Right lobe of liver (tissue), 4 donors: ENCODE data around the gene WASHC4.

Experiments
- POLR2A ChIP-seq: fragments of 450-650 bp; IDR thresholded peaks from one replicate; pipeline ENCODE4 v1.6.1; 2017; ENCODE audit warnings: antibody characterized with exemption, mild to moderate bottlenecking
- TF ChIP-seq, protein P1 (sequence below), 4 donors: fragments of 200-600 bp in 3 of 4; fragments of 450-650 bp in 1 of 4; IDR thresholded peaks; one replicate each; pipeline versions ENCODE4 v1.5.1 to v1.8.0; 2016 to 2022; ENCODE audit warnings: antibody characterized with exemption in 4 of 4, mild to moderate bottlenecking in 2 of 4
- donor health status: DM: no; HTN: no; CAD: no.
- donor health status: DM: no; HTN: no; CAD: no.
- donor health status: DM: no; HTN: yes; CAD: no.

DNA sequence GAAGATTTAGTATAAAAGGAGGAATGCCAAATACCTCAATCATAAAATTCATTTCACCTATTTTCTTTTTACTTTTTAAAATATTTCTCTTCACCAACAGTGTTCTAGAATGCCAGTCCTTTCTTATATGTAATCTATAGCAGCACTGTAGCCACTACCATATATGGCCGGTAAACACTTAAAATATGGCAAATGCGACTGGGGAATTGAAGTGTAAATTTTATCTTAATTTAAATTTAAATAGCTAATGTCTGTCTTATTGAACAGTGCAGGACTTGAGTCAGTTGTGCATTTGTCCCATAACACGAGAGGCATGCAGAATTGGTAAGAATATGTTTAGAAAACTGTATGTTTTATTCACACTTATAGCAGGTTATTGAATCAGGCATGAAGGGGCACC lies 50.1 kb downstream of the WASHC4 start:
- TF ChIP-seq, protein P1, sequence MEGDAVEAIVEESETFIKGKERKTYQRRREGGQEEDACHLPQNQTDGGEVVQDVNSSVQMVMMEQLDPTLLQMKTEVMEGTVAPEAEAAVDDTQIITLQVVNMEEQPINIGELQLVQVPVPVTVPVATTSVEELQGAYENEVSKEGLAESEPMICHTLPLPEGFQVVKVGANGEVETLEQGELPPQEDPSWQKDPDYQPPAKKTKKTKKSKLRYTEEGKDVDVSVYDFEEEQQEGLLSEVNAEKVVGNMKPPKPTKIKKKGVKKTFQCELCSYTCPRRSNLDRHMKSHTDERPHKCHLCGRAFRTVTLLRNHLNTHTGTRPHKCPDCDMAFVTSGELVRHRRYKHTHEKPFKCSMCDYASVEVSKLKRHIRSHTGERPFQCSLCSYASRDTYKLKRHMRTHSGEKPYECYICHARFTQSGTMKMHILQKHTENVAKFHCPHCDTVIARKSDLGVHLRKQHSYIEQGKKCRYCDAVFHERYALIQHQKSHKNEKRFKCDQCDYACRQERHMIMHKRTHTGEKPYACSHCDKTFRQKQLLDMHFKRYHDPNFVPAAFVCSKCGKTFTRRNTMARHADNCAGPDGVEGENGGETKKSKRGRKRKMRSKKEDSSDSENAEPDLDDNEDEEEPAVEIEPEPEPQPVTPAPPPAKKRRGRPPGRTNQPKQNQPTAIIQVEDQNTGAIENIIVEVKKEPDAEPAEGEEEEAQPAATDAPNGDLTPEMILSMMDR (IDR thresholded peaks at IDR 0.05): no peak
- TF ChIP-seq POLR2A: no peak
